ENCODE measurements around the gene FBXL13.
A peak's percentile ranks its signal among the peaks of the same experiment; 100 is the strongest.
"Not testable (repeated sequence)": the region's sequence is repeated elsewhere in the genome, so short reads cannot be mapped to it uniquely, and the experiment has no call there.

The FBXL13 gene

GRCh38 chr7:103083210-103083609, 8.6 kb upstream of the FBXL13 start:
- no peak for DNase-seq (ENCODE audit: low read depth, low spot score)
- no peak overlapping the region for H3K4me3 ChIP-seq (ENCODE audit: low read length)

- DNase-seq (ENCODE audit: low read depth, low spot score): no peak
- no peak overlapping the region for H3K4me3 ChIP-seq (ENCODE audit: low read length)
Observed at GRCh38 chr7:103082497-103082896, 7.9 kb upstream of the FBXL13 start.

- DNase-seq (ENCODE audit: low read depth, low spot score): no peak
- H3K4me3 ChIP-seq (ENCODE audit: low read length): no peak overlapping the region
Observed at GRCh38 chr7:103080923-103081322, 6.3 kb upstream of the FBXL13 start.

GRCh38 chr7:103079836-103080235, 5.2 kb upstream of the FBXL13 start:
- no peak for DNase-seq (ENCODE audit: low read depth, low spot score)
- no peak overlapping the region for H3K4me3 ChIP-seq (ENCODE audit: low read length)

- H3K4me3 ChIP-seq (ENCODE audit: low read length); DNase-seq (ENCODE audit: low read depth, low spot score): not testable (repeated sequence)
Observed at GRCh38 chr7:103078226-103078625, 3.6 kb upstream of the FBXL13 start.

- H3K4me3 ChIP-seq (ENCODE audit: low read length): no peak overlapping the region
- DNase-seq (ENCODE audit: low read depth, low spot score): no peak
Observed at GRCh38 chr7:103077318-103077717, 2.7 kb upstream of the FBXL13 start.

GRCh38 chr7:103076764-103077163, 2.2 kb upstream of the FBXL13 start:
- no peak overlapping the region for H3K4me3 ChIP-seq (ENCODE audit: low read length)
- DNase-seq (ENCODE audit: low read depth, low spot score): no peak

- peak overlapping the region; percentile 88 for H3K4me3 ChIP-seq (ENCODE audit: low read length)
- peak; percentile 51 for DNase-seq (ENCODE audit: low read depth, low spot score)
Observed at GRCh38 chr7:103075337-103075918, 832 bp upstream of the FBXL13 start.

GRCh38 chr7:103073989-103074518, 542 bp downstream of the FBXL13 start:
- DNase-seq (ENCODE audit: low read depth, low spot score): no peak
- H3K4me3 ChIP-seq (ENCODE audit: low read length): peak overlapping the region; percentile 88

- no peak overlapping the region for H3K4me3 ChIP-seq (ENCODE audit: low read length)
- no peak for DNase-seq (ENCODE audit: low read depth, low spot score)
Observed at GRCh38 chr7:103071000-103071399, 3.6 kb downstream of the FBXL13 start.

- H3K4me3 ChIP-seq (ENCODE audit: low read length): no peak overlapping the region
- DNase-seq (ENCODE audit: low read depth, low spot score): no peak
Observed at GRCh38 chr7:103068414-103069403, 5.9 kb downstream of the FBXL13 start.

- peak; percentile 60 for DNase-seq (ENCODE audit: low read depth, low spot score)
- no peak overlapping the region for H3K4me3 ChIP-seq (ENCODE audit: low read length)
Observed at GRCh38 chr7:103065667-103066066, 8.9 kb downstream of the FBXL13 start.

- no peak for DNase-seq (ENCODE audit: low read depth, low spot score)
- no peak overlapping the region for H3K4me3 ChIP-seq (ENCODE audit: low read length)
Observed at GRCh38 chr7:103063895-103064294, 10.7 kb downstream of the FBXL13 start.

- no peak overlapping the region for H3K4me3 ChIP-seq (ENCODE audit: low read length)
- no peak for DNase-seq (ENCODE audit: low read depth, low spot score)
Observed at GRCh38 chr7:103059471-103059870, 15.1 kb downstream of the FBXL13 start.

- no peak for DNase-seq (ENCODE audit: low read depth, low spot score)
- no peak overlapping the region for H3K4me3 ChIP-seq (ENCODE audit: low read length)
Observed at GRCh38 chr7:103058122-103058521, 16.5 kb downstream of the FBXL13 start.

GRCh38 chr7:103056006-103056405, 18.6 kb downstream of the FBXL13 start:
- DNase-seq (ENCODE audit: low read depth, low spot score); H3K4me3 ChIP-seq (ENCODE audit: low read length): not testable (repeated sequence)

GRCh38 chr7:103051519-103051918, 23.1 kb downstream of the FBXL13 start:
- no peak for DNase-seq (ENCODE audit: low read depth, low spot score)
- no peak overlapping the region for H3K4me3 ChIP-seq (ENCODE audit: low read length)

GRCh38 chr7:103048833-103049232, 25.8 kb downstream of the FBXL13 start:
- no peak overlapping the region for H3K4me3 ChIP-seq (ENCODE audit: low read length)
- DNase-seq (ENCODE audit: low read depth, low spot score): peak; percentile 27

- not testable (repeated sequence) for H3K4me3 ChIP-seq (ENCODE audit: low read length); DNase-seq (ENCODE audit: low read depth, low spot score)
Observed at GRCh38 chr7:103041815-103042214, 32.8 kb downstream of the FBXL13 start.
